ENCODE measurements around the gene KLHL14.

- TF ChIP-seq, protein P1, sequence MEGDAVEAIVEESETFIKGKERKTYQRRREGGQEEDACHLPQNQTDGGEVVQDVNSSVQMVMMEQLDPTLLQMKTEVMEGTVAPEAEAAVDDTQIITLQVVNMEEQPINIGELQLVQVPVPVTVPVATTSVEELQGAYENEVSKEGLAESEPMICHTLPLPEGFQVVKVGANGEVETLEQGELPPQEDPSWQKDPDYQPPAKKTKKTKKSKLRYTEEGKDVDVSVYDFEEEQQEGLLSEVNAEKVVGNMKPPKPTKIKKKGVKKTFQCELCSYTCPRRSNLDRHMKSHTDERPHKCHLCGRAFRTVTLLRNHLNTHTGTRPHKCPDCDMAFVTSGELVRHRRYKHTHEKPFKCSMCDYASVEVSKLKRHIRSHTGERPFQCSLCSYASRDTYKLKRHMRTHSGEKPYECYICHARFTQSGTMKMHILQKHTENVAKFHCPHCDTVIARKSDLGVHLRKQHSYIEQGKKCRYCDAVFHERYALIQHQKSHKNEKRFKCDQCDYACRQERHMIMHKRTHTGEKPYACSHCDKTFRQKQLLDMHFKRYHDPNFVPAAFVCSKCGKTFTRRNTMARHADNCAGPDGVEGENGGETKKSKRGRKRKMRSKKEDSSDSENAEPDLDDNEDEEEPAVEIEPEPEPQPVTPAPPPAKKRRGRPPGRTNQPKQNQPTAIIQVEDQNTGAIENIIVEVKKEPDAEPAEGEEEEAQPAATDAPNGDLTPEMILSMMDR (IDR thresholded peaks at IDR 0.05 in 2 of 3, conservative IDR thresholded peaks at IDR 0.05 in 1 of 3; ENCODE audit: borderline replicate concordance in 1 of 3, insufficient read depth in 1 of 3, low read depth in 2 of 3, low read length in 2 of 3) = no peak
- TF ChIP-seq ZNF274 (IDR thresholded peaks at IDR 0.05; ENCODE audit: low read depth, low read length) (no peak), POLR2A (IDR thresholded peaks at IDR 0.05; ENCODE audit: borderline replicate concordance, extremely low read depth, insufficient read depth, insufficient read length) (no peak), CEBPB (IDR thresholded peaks at IDR 0.05; ENCODE audit: low read depth) (no peak), RAD21 (IDR thresholded peaks at IDR 0.05; ENCODE audit: low read depth) (no peak), ZFX (IDR thresholded peaks at IDR 0.05) (no peak), SIN3A (IDR thresholded peaks at IDR 0.05; ENCODE audit: low read depth) (no peak), POLR2AphosphoS5 (IDR thresholded peaks at IDR 0.05; ENCODE audit: low read depth, low read length) (no peak), EGR1 (IDR thresholded peaks at IDR 0.05; ENCODE audit: low read depth) (no peak), EZH2phosphoT487 (IDR thresholded peaks at IDR 0.05; ENCODE audit: borderline replicate concordance) (no peak)
- TF ChIP-seq, protein P2, sequence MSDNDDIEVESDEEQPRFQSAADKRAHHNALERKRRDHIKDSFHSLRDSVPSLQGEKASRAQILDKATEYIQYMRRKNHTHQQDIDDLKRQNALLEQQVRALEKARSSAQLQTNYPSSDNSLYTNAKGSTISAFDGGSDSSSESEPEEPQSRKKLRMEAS (IDR thresholded peaks at IDR 0.05) = no peak
Measured at GRCh38 chr18:32629981-32630700, 142.7 kb downstream of the KLHL14 start.
